HL-60 (cell line): Measurements from ENCODE around the gene HINT2.

ENCODE experiments used
- DNase-seq, 2 experiments: peaks; one replicate each; pipeline ENCODE4 v3.0.0-alpha.2; 2010 to 2020; ENCODE audit warnings: low read depth in 1 of 2, low spot score in 1 of 2
- H3K27ac ChIP-seq: fragments of 250-450 bp; sonication (Bioruptor Pico); replicated peaks from 2 replicates; pipeline ENCODE4 v1.5.1; 2020; ENCODE audit warnings: mild to moderate bottlenecking, moderate library complexity
- H3K27me3 ChIP-seq: fragments of 250-450 bp; sonication (Bioruptor Pico); 2 replicates; pipeline ENCODE4 v1.5.1; 2021; ENCODE audit warnings: mild to moderate bottlenecking, moderate library complexity; ENCODE audit not compliant: insufficient read depth, poor library complexity, severe bottlenecking
- H3K4me3 ChIP-seq: replicated peaks from 2 replicates; pipeline ENCODE4 v1.5.1; 2011; ENCODE audit warnings: mild to moderate bottlenecking, control low read depth, low read length; ENCODE audit not compliant: insufficient read depth
- CTCF ChIP-seq: IDR thresholded peaks from one replicate; pipeline ENCODE4 v1.5.1; 2011; ENCODE audit warnings: low read length, control low read depth, inconsistent platforms; ENCODE audit not compliant: insufficient read depth
- GABPA ChIP-seq: IDR thresholded peaks from 2 replicates; pipeline ENCODE4 v1.6.1; 2012; ENCODE audit warnings: low read depth
- POLR2AphosphoS5 ChIP-seq: IDR thresholded peaks from 2 replicates; pipeline ENCODE4 v1.6.1; 2012; ENCODE audit warnings: low read depth
- REST ChIP-seq: IDR thresholded peaks from 2 replicates; pipeline ENCODE4 v1.6.1; 2012; ENCODE audit warnings: low read depth; ENCODE audit not compliant: insufficient replicate concordance
- SPI1 ChIP-seq: IDR thresholded peaks from 2 replicates; pipeline ENCODE4 v1.6.1; 2012; ENCODE audit warnings: low read depth, mild to moderate bottlenecking, borderline replicate concordance
- long read RNA-seq: library from polyadenylated mRNA; unstranded; transcript quantifications from one replicate; pipeline ENCODE4 v2.0.0, GENCODE V29; 2020

The HINT2 gene
- long read RNA-seq, transcript HINT2-201 (5 exons, 628 nt), result major isoform, 5 of 7 reads
- long read RNA-seq, partial matches to known transcripts, result 2 of 7 reads
- long read RNA-seq, other reads (novel, unspliced or antisense), result 0 of 7 reads

GRCh38 chr9:35814841-35815543, at the start of gene HINT2:
HINT2 (minus strand) TSS chr9:35815042; CDS start chr9:35814979, 63 bp downstream.
- DNase-seq, result peak; percentile 93 to 98
- Histone ChIP-seq H3K27ac (peak within 1 kb of the TSS; percentile 94), H3K4me3 (peak within 1 kb of the TSS; percentile 71), H3K27me3 (no peaks in the 10 kb centered on the region)
- TF ChIP-seq GABPA, result no peak
- TF ChIP-seq POLR2AphosphoS5, result peak; percentile 83; the same call in 1 of the 2 replicates
- TF ChIP-seq REST, result peak; percentile 72

GRCh38 chr9:35863583-35863982, 48.7 kb upstream of the HINT2 start:
- H3K4me3 ChIP-seq, result no peak overlapping the region
- TF ChIP-seq CTCF (no peak), SPI1 (no peak), POLR2AphosphoS5 (no peak), GABPA (no peak), REST (no peak)
- no peak overlapping the region for H3K27ac ChIP-seq
- no peak for DNase-seq
- peaks cover 15% of the 10 kb centered on the region for H3K27me3 ChIP-seq

- no peak for DNase-seq
- Histone ChIP-seq H3K4me3 (no peak overlapping the region), H3K27ac (no peak overlapping the region), H3K27me3 (peaks cover 15% of the 10 kb centered on the region)
- no peak for TF ChIP-seq GABPA
- TF ChIP-seq CTCF, result no peak
- TF ChIP-seq SPI1, result no peak
- TF ChIP-seq REST, result no peak
- no peak for TF ChIP-seq POLR2AphosphoS5
These were observed 47.5 kb upstream of the HINT2 start for GRCh38 chr9:35862328-35862727.
